ENCODE results near the gene TRPM2.

Gene TRPM2

GRCh38 chr21:44317241-44317782, 36.1 kb upstream of the TRPM2 start:
- H3K4me3 ChIP-seq (ENCODE audit: low read depth, low read length): no peak overlapping the region
- DNase-seq (ENCODE audit: low read depth): no peak
- TF ChIP-seq CTCF (IDR thresholded peaks at IDR 0.05; ENCODE audit: low read depth, low read length, missing control alignments): no peak

- DNase-seq (ENCODE audit: low read depth): no peak
- TF ChIP-seq CTCF (IDR thresholded peaks at IDR 0.05; ENCODE audit: low read depth, low read length, missing control alignments): no peak
- H3K4me3 ChIP-seq (ENCODE audit: low read depth, low read length): no peak overlapping the region
Measured at GRCh38 chr21:44317871-44318270, 35.5 kb upstream of the TRPM2 start.

GRCh38 chr21:44318489-44319285, 34.7 kb upstream of the TRPM2 start:
- no peak overlapping the region for H3K4me3 ChIP-seq (ENCODE audit: low read depth, low read length)
- DNase-seq (ENCODE audit: low read depth): no peak
- TF ChIP-seq CTCF (IDR thresholded peaks at IDR 0.05; ENCODE audit: low read depth, low read length, missing control alignments): no peak

GRCh38 chr21:44319407-44320065, 33.9 kb upstream of the TRPM2 start:
- no peak overlapping the region for H3K4me3 ChIP-seq (ENCODE audit: low read depth, low read length)
- DNase-seq (ENCODE audit: low read depth): no peak
- no peak for TF ChIP-seq CTCF (IDR thresholded peaks at IDR 0.05; ENCODE audit: low read depth, low read length, missing control alignments)

GRCh38 chr21:44320847-44321246, 32.6 kb upstream of the TRPM2 start:
- H3K4me3 ChIP-seq (ENCODE audit: low read depth, low read length): no peak overlapping the region
- no peak for TF ChIP-seq CTCF (IDR thresholded peaks at IDR 0.05; ENCODE audit: low read depth, low read length, missing control alignments)
- no peak for DNase-seq (ENCODE audit: low read depth)

GRCh38 chr21:44321846-44322450, 31.5 kb upstream of the TRPM2 start:
- TF ChIP-seq CTCF (IDR thresholded peaks at IDR 0.05; ENCODE audit: low read depth, low read length, missing control alignments): no peak
- H3K4me3 ChIP-seq (ENCODE audit: low read depth, low read length): no peak overlapping the region
- no peak for DNase-seq (ENCODE audit: low read depth)
